Kidney (tissue), 14 donors: Measurements from ENCODE around the gene SAMD4A. TPM values are rescaled to one million over a fixed set of nuclear protein-coding genes. Genes with fewer than 3 reads are reported as not detected.
A peak's percentile ranks its signal among the peaks of the same experiment; 100 is the strongest.

Experiments
- DNase-seq, 5 donors: peaks; one replicate each; pipeline ENCODE4 v3.0.0-alpha.2; 2013 to 2020
- FAIRE-seq: peaks from 2 replicates; lab custom pipeline; 2012; peaks lifted over from hg19 to GRCh38; lab: Jason Lieb, UNC
- H3K27ac ChIP-seq, 2 donors: one replicate each; pipeline ENCODE4 v1.7.0; 2013; ENCODE audit warnings: low read depth in 2 of 2, low read length in 2 of 2, inconsistent platforms in 1 of 2
- H3K27me3 ChIP-seq: one replicate; pipeline ENCODE4 v1.7.1; 2013; ENCODE audit warnings: low read length, inconsistent platforms; ENCODE audit not compliant: control insufficient read depth, insufficient read depth
- H3K36me3 ChIP-seq, 3 donors: one replicate each; pipeline versions ENCODE4 v1.7.0 to v1.7.1; 2013; ENCODE audit warnings: low read length in 3 of 3, control low read depth in 1 of 3, inconsistent platforms in 1 of 3; ENCODE audit not compliant: insufficient read depth in 3 of 3, control insufficient read depth in 2 of 3
- H3K4me1 ChIP-seq, 3 donors: one replicate each; pipeline versions ENCODE4 v1.7.0 to v1.7.1; 2013; ENCODE audit warnings: low read length in 3 of 3, inconsistent platforms in 1 of 3, low read depth in 1 of 3; ENCODE audit not compliant: control insufficient read depth in 2 of 3, insufficient read depth in 2 of 3
- H3K4me3 ChIP-seq, 3 donors: one replicate each; pipeline versions ENCODE4 v1.7.0 to v1.8.1; 2013; ENCODE audit warnings: low read length in 3 of 3, control low read depth in 1 of 3, inconsistent platforms in 1 of 3
- H3K9ac ChIP-seq, 3 donors: one replicate each; pipeline versions ENCODE4 v1.7.0 to v1.7.1; 2013; ENCODE audit warnings: low read length in 3 of 3, control low read depth in 1 of 3, inconsistent platforms in 1 of 3
- H3K9me3 ChIP-seq, 3 donors: one replicate each; pipeline versions ENCODE4 v1.7.0 to v1.7.1; 2013; ENCODE audit warnings: low read length in 3 of 3, control low read depth in 1 of 3, inconsistent platforms in 1 of 3; ENCODE audit not compliant: control insufficient read depth in 2 of 3, insufficient read depth in 1 of 3
- CTCF ChIP-seq: IDR thresholded peaks from 3 replicates; pipeline ENCODE4 v1.5.1; 2012; ENCODE audit warnings: mild to moderate bottlenecking, moderate library complexity, borderline replicate concordance; ENCODE audit not compliant: insufficient read depth; ENCODE audit errors: extremely low read depth
- intact Hi-C: fragments of 100-400 bp; cut with DNase I; formaldehyde crosslinking; loops from one replicate; pipeline ENCODE4 v1.11.1; 2022
- polyA plus RNA-seq: library from polyadenylated mRNA; stranded (reverse); fragments of 350-450 nt; fragmentation: Illumina TruSeq; extraction: RNeasy Lipid Tissue Mini Kit (QIAGEN cat#74804); gene quantifications from one replicate; pipeline ENCODE4 v1.2.3, GENCODE V29; 2014; ENCODE audit warnings: low read depth, low replicate concordance; ENCODE audit not compliant: insufficient read depth
- total RNA-seq: library from RNA; stranded (reverse); fragmentation: NEBNext Ultra II Directional; extraction: Animal tissue kit (Norgen Biotek cat#: 25700); gene quantifications from one replicate; pipeline ENCODE4 v1.2.1, GENCODE V29; 2021
- donor health status: control.
- donor health status: control.
- donor health status: control.
- donor health status: control.
- donor health status: control.
- donor health status: DM: yes; HTN: yes; CAD: no.
- donor health status: Normal renal cell carcinoma (clear cell type).

SAMD4A gene
- total and polyA plus RNA-seq, 2 donors from 2014 or later: 7.4 to 46.5 TPM

- DNase-seq (no peak), FAIRE-seq (no peak)
- Histone ChIP-seq H3K9ac (no peak overlapping the region), H3K4me3 (no peak overlapping the region), H3K27me3 (no peaks in the 10 kb centered on the region), H3K27ac (no peak overlapping the region), H3K9me3 (no peaks in the 10 kb centered on the region), H3K36me3 (no peaks in the 10 kb centered on the region), H3K4me1 (no peaks in the 10 kb centered on the region)
- TF ChIP-seq CTCF: no peak
- intact Hi-C loops: no loop called here
Measured at GRCh38 chr14:54667026-54667744, 100.3 kb downstream of the SAMD4A start.

GRCh38 chr14:54667764-54668163, 100.8 kb downstream of the SAMD4A start:
- no peaks in the 10 kb centered on the region for H3K27me3 ChIP-seq
- H3K27ac ChIP-seq: no peak overlapping the region
- intact Hi-C loops: no loop called here
- no peaks in the 10 kb centered on the region for H3K36me3 ChIP-seq
- no peak overlapping the region for H3K4me3 ChIP-seq
- TF ChIP-seq CTCF: no peak
- H3K9ac ChIP-seq: no peak overlapping the region
- H3K9me3 ChIP-seq: no peaks in the 10 kb centered on the region
- H3K4me1 ChIP-seq: no peaks in the 10 kb centered on the region
- DNase-seq (no peak), FAIRE-seq (no peak)

- H3K27ac ChIP-seq: no peak overlapping the region
- no peak for FAIRE-seq
- DNase-seq: peak in 2 of 5 donors; percentile 30 to 76
- intact Hi-C loops: no loop called here
- no peak overlapping the region for H3K9ac ChIP-seq
- no peaks in the 10 kb centered on the region for H3K9me3 ChIP-seq
- no peaks in the 10 kb centered on the region for H3K4me1 ChIP-seq
- H3K4me3 ChIP-seq: no peak overlapping the region
- TF ChIP-seq CTCF: no peak
- H3K36me3 ChIP-seq: no peaks in the 10 kb centered on the region
- H3K27me3 ChIP-seq: no peaks in the 10 kb centered on the region
Measured at GRCh38 chr14:54669721-54670561, 103.0 kb downstream of the SAMD4A start.
